ENCODE results near the gene PKIB. TPM values are rescaled to one million over a fixed set of nuclear protein-coding genes. Genes with fewer than 3 reads are reported as not detected.

PKIB gene
- total and polyA plus RNA-seq, 2 of the 4 experiments (the other 2 are of a cell fraction) = 6.3 to 13.1 TPM

GRCh38 chr6:122766256-122766655 is 156.1 kb downstream of the PKIB start:
- no peak for TF ChIP-seq RCOR1 (IDR thresholded peaks at IDR 0.05; ENCODE audit: insufficient replicate concordance, low read length)
- no peak for TF ChIP-seq MAZ (IDR thresholded peaks at IDR 0.05; ENCODE audit: borderline replicate concordance, low read depth, low read length)
- TF ChIP-seq NFE2L2 (IDR thresholded peaks at IDR 0.05; ENCODE audit: low read depth, low read length) = no peak
- TF ChIP-seq, protein P1, sequence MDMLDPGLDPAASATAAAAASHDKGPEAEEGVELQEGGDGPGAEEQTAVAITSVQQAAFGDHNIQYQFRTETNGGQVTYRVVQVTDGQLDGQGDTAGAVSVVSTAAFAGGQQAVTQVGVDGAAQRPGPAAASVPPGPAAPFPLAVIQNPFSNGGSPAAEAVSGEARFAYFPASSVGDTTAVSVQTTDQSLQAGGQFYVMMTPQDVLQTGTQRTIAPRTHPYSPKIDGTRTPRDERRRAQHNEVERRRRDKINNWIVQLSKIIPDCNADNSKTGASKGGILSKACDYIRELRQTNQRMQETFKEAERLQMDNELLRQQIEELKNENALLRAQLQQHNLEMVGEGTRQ (IDR thresholded peaks at IDR 0.05; ENCODE audit: low read depth, low read length) = no peak
- no peak for TF ChIP-seq CTCF (conservative IDR thresholded peaks at IDR 0.05; ENCODE audit: low read depth, low read length)
- no peak for TF ChIP-seq CHD1 (IDR thresholded peaks at IDR 0.05; ENCODE audit: low read depth, low read length)
- no peak for TF ChIP-seq FOS (IDR thresholded peaks at IDR 0.05; ENCODE audit: low read depth, low read length)
- no peak for TF ChIP-seq RAD21 (IDR thresholded peaks at IDR 0.05; ENCODE audit: low read length)
- no peak for TF ChIP-seq SMC3 (IDR thresholded peaks at IDR 0.05; ENCODE audit: low read depth, low read length)
- TF ChIP-seq RFX5 (IDR thresholded peaks at IDR 0.05; ENCODE audit: low read depth, low read length) = no peak
- TF ChIP-seq BHLHE40 (IDR thresholded peaks at IDR 0.05; ENCODE audit: low read depth, low read length) = no peak
- TF ChIP-seq POLR2A (IDR thresholded peaks at IDR 0.05; ENCODE audit: low read depth, low read length) = no peak
- no peak for TF ChIP-seq MAFK (IDR thresholded peaks at IDR 0.05; ENCODE audit: low read depth, low read length)
- no peak for TF ChIP-seq ELK1 (IDR thresholded peaks at IDR 0.05; ENCODE audit: borderline replicate concordance, low read depth, low read length)
- no peak for TF ChIP-seq MXI1 (IDR thresholded peaks at IDR 0.05; ENCODE audit: borderline replicate concordance, low read depth, low read length)
- no peak for TF ChIP-seq CEBPB (IDR thresholded peaks at IDR 0.05; ENCODE audit: low read depth, low read length)
- Histone ChIP-seq H3K9me1 (ENCODE audit: insufficient read depth, low read length) (no peaks in the 10 kb centered on the region), H4K20me1 (ENCODE audit: insufficient read depth, low read length) (no peaks in the 10 kb centered on the region), H3K14ac (replicated peaks; ENCODE audit: low read depth, low read length) (no peak overlapping the region), H3K4me2 (ENCODE audit: low read depth, low read length) (no peak overlapping the region), H3K9ac (ENCODE audit: low read depth, low read length) (no peak overlapping the region), H2AFZ (replicated peaks; ENCODE audit: low read length, poor library complexity) (no peak overlapping the region), H3K9me3 (ENCODE audit: control insufficient read depth, insufficient read depth, low read length) (no peaks in the 10 kb centered on the region), H4K5ac (ENCODE audit: low read depth, low read length) (no peak overlapping the region), H3K56ac (ENCODE audit: extremely low read depth, insufficient read depth, low read length) (no peak overlapping the region), H3K4ac (ENCODE audit: low read depth, low read length) (no peak overlapping the region), H3K23ac (ENCODE audit: low read depth, low read length) (no peak overlapping the region), H4K91ac (ENCODE audit: insufficient read depth, low read depth, low read length) (no peak overlapping the region), H3K27me3 (ENCODE audit: control insufficient read depth, insufficient read depth, low read length) (no peaks in the 10 kb centered on the region), H2BK5ac (ENCODE audit: low read depth, low read length, poor library complexity, severe bottlenecking) (no peak overlapping the region), H3K18ac (ENCODE audit: low read depth, low read length) (no peak overlapping the region), H3K36me3 (ENCODE audit: control insufficient read depth, insufficient read depth, low read length) (no peaks in the 10 kb centered on the region), H3K4me3 (ENCODE audit: insufficient read depth, low read depth, low read length) (no peak overlapping the region), H3K27ac (ENCODE audit: insufficient read depth, low read length) (no peak overlapping the region), H4K8ac (ENCODE audit: low read depth in 2 of 2, low read length in 2 of 2) (no peak overlapping the region), H2BK120ac (ENCODE audit: low read depth, low read length) (no peak overlapping the region), H2AK5ac (ENCODE audit: low read depth, low read length) (no peak overlapping the region), H3K79me1 (ENCODE audit: low read depth in 1 of 2, low read length in 2 of 2) (no peaks in the 10 kb centered on the region), H2BK20ac (ENCODE audit: low read depth, low read length) (no peak overlapping the region), H2BK15ac (ENCODE audit: low read depth, low read length) (no peak overlapping the region), H2AK9ac (replicated peaks; ENCODE audit: low read depth, low read length, poor library complexity) (no peak overlapping the region), H3K4me1 (ENCODE audit: control insufficient read depth, insufficient read depth, low read length) (no peaks in the 10 kb centered on the region)
- CTCF ChIA-PET = no interaction called here
- ATAC-seq (ENCODE audit: low read depth) (no peak), DNase-seq (no peak)
- intact Hi-C loops (cut with micrococcal nuclease) = no loop called here
- no TSS peak for BruUV-seq (replicated peaks)
- POLR2A ChIA-PET (ENCODE audit: unreplicated experiment) = no interaction called here
- in situ Hi-C loops (cut with MboI; ENCODE audit: low sequenced_read_pairs) = no loop called here
- dilution Hi-C loops (cut with HindIII; ENCODE audit: low sequenced_read_pairs, unreplicated experiment) = no loop called here

Measured in IMR-90 (cell line).